ENCODE results near the gene NEURL1. TPM values are rescaled to one million over a fixed set of nuclear protein-coding genes. Genes with fewer than 3 reads are reported as not detected.
"Not testable (repeated sequence)": the region's sequence is repeated elsewhere in the genome, so short reads cannot be mapped to it uniquely, and the experiment has no call there.

Gene NEURL1
- total RNA-seq, 1 donor from 2014 or later = 0.05 TPM

GRCh38 chr10:103507235-103508191 is 14.0 kb downstream of the NEURL1 start:
- no peak for DNase-seq
- ATAC-seq (ENCODE audit: poor library complexity) = no peak
- intact Hi-C loops (cut with DNase I) = no loop called here

GRCh38 chr10:103510046-103510685 is 16.7 kb downstream of the NEURL1 start:
- ATAC-seq (ENCODE audit: poor library complexity) = no peak
- intact Hi-C loops (cut with DNase I) = no loop called here
- no peak for DNase-seq

GRCh38 chr10:103510791-103511752 is 17.6 kb downstream of the NEURL1 start:
- ATAC-seq (ENCODE audit: poor library complexity) = no peak
- DNase-seq = no peak
- intact Hi-C loops (cut with DNase I) = no loop called here

- DNase-seq = no peak
- intact Hi-C loops (cut with DNase I) = no loop called here
Measured at GRCh38 chr10:103512166-103512565, 18.7 kb downstream of the NEURL1 start.

GRCh38 chr10:103512591-103513379 is 19.3 kb downstream of the NEURL1 start:
- DNase-seq = no peak
- intact Hi-C loops (cut with DNase I) = no loop called here
- no peak for ATAC-seq (ENCODE audit: poor library complexity)

More at GRCh38 chr10:103512166-103512565, 18.7 kb downstream of the NEURL1 start:
- no peak for ATAC-seq (ENCODE audit: poor library complexity)

- DNase-seq (no peak), ATAC-seq (ENCODE audit: poor library complexity) (no peak)
- intact Hi-C loops (cut with DNase I) = no loop called here
Measured at GRCh38 chr10:103513380-103514060, 20.0 kb downstream of the NEURL1 start.

- intact Hi-C loops (cut with DNase I) = no loop called here
- ATAC-seq (ENCODE audit: poor library complexity) (no peak), DNase-seq (no peak)
Measured at GRCh38 chr10:103514244-103514643, 20.7 kb downstream of the NEURL1 start.

GRCh38 chr10:103517234-103518085 is 24.0 kb downstream of the NEURL1 start:
- DNase-seq = no peak

GRCh38 chr10:103519798-103520197 is 26.3 kb downstream of the NEURL1 start:
- intact Hi-C loops (cut with DNase I) = no loop called here
- DNase-seq (no peak), ATAC-seq (ENCODE audit: poor library complexity) (no peak)

More at GRCh38 chr10:103517234-103518085, 24.0 kb downstream of the NEURL1 start:
- intact Hi-C loops (cut with DNase I) = no loop called here
- ATAC-seq (ENCODE audit: poor library complexity) = no peak

- ATAC-seq (ENCODE audit: poor library complexity); intact Hi-C loops (cut with DNase I); DNase-seq: not testable (repeated sequence)
Measured at GRCh38 chr10:103522006-103522405, 28.5 kb downstream of the NEURL1 start.

- intact Hi-C loops (cut with DNase I) = no loop called here
- DNase-seq (no peak), ATAC-seq (ENCODE audit: poor library complexity) (no peak)
Measured at GRCh38 chr10:103523683-103524082, 30.2 kb downstream of the NEURL1 start.

- ATAC-seq (ENCODE audit: poor library complexity) = no peak
- no peak for DNase-seq
- intact Hi-C loops (cut with DNase I) = no loop called here
Measured at GRCh38 chr10:103525901-103526300, 32.4 kb downstream of the NEURL1 start.

GRCh38 chr10:103527476-103527875 is 34.0 kb downstream of the NEURL1 start:
- intact Hi-C loops (cut with DNase I); DNase-seq; ATAC-seq (ENCODE audit: poor library complexity): not testable (repeated sequence)

GRCh38 chr10:103528549-103528948 is 35.0 kb downstream of the NEURL1 start:
- DNase-seq = no peak
- intact Hi-C loops (cut with DNase I) = no loop called here
- ATAC-seq (ENCODE audit: poor library complexity) = no peak

- no peak for ATAC-seq (ENCODE audit: poor library complexity)
- intact Hi-C loops (cut with DNase I) = no loop called here
- no peak for DNase-seq
Measured at GRCh38 chr10:103529539-103529938, 36.0 kb downstream of the NEURL1 start.

GRCh38 chr10:103533827-103534226 is 40.3 kb downstream of the NEURL1 start:
- intact Hi-C loops (cut with DNase I) = no loop called here
- no peak for DNase-seq
- ATAC-seq (ENCODE audit: poor library complexity) = no peak
